GM18502 (cell line): ENCODE results near the gene MSL2.
A peak's percentile ranks its signal among the peaks of the same experiment; 100 is the strongest.
"Not testable (repeated sequence)": the region's sequence is repeated elsewhere in the genome, so short reads cannot be mapped to it uniquely, and the experiment has no call there.

Source experiments
- ATAC-seq: cut with Tn5 transposase; IDR thresholded peaks from one replicate; pipeline ENCODE4 v1.9.1; 2021; ENCODE audit warnings: mild to moderate bottlenecking; ENCODE audit not compliant: unreplicated experiment, poor library complexity

Gene MSL2

GRCh38 chr3:136149667-136150066 lies 46.5 kb downstream of the MSL2 start:
- no peak for ATAC-seq

- ATAC-seq, result no peak
Observed at GRCh38 chr3:136146981-136147729, 49.0 kb downstream of the MSL2 start.

- ATAC-seq, result not testable (repeated sequence)
Observed at GRCh38 chr3:136144397-136144796, 51.7 kb downstream of the MSL2 start.

GRCh38 chr3:136142592-136142991 lies 53.5 kb downstream of the MSL2 start:
- no peak for ATAC-seq

GRCh38 chr3:136141891-136142290 lies 54.2 kb downstream of the MSL2 start:
- ATAC-seq, result no peak

DNA sequence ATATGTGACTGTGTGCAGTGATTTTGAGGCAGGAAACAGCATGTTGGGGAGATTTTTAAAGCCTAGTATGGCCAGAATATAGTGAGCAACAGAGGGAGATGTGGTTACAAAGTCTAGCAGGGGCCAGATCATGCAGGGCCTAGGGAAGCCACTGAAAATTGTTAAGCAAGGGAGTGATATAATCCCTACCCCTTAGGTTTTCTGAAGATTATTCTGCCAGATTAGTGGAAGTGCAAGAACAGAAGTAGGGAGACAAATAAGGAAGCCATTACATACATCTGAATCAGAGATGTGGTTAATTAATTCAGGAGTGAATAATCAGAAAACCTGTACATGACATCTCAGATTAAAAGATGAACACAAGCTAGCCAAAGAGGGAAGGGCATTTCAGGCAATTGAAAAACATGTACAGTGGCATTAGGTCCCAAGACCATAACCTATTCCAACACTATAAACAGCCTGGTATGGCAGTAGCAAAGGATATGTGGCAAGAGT lies 54.8 kb downstream of the MSL2 start:
- ATAC-seq, result no peak

DNA sequence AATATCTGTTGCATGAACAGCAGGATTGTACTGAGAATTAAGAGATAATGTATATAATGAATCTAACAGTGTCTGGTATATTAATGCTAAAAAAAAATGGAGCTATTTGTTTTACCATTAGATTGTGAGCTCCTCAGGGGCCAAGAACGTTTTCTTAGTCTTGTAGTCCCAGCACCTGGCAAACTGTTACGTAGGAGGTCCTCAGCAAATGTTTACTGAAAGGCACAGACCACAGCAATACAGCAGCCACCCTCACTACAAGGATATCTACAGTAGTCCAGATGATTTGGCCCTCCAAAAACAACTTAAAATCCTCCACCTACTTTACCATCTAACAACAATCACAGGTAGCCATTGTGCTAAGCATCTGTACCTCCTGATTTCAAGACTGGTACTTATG lies 59.7 kb downstream of the MSL2 start:
- no peak for ATAC-seq

DNA sequence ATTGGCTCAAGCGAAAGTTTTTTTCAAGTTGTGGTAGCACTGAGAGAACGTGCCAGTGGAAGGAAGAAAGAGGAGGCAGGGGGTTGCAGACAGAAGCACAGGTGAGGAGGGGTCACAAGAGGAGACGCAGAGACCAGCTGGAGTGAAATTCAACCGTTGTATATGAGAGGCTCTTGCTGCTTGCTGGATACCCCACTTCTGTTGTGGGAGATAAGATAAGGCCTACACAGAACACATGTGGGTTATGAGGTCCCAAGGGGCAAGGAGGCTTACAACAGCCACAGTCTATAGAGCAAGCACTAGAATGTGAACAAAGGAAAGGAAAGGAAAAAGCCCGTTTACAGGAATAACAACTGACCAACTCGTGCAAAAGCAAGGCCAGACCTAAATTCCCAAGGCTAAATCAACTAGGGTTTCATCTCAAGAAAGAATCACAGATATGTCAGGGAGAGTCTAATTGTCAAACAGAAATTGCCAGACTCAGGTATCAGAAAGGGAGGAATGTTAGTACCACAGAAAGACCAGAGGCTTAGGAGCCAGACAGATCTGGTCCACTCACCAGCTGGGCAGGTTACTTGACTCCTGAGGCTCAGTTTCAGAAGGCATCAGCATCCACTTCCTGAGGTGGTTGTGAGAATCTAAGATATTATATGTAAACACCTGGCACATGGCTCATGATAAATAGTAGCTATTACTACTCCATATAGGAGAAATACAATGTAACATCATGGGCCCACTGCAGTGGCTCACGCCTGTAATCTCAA lies 60.9 kb downstream of the MSL2 start:
- no peak for ATAC-seq

- ATAC-seq, result no peak
Observed at GRCh38 chr3:136134091-136134490, 62.0 kb downstream of the MSL2 start.

DNA sequence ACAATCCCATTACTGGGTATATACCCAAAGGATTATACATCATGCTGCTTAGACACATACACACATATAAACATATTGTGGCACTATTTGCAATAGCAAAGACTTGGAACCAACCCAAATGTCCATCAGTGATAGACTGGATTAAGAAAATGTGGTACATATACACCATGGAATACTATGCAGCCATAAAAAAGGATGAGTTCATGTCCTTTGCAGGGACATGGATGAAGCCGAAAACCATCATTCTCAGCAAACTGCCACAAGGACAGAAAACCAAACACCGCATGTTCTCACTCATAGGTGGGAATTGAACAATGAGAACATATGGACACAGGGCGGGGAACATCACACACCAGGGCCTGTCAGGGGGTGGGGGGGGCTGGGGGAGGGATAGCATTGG lies 64.5 kb downstream of the MSL2 start:
- ATAC-seq, result not testable (repeated sequence)

GRCh38 chr3:136122006-136122405 lies 74.1 kb downstream of the MSL2 start:
- ATAC-seq, result no peak

DNA sequence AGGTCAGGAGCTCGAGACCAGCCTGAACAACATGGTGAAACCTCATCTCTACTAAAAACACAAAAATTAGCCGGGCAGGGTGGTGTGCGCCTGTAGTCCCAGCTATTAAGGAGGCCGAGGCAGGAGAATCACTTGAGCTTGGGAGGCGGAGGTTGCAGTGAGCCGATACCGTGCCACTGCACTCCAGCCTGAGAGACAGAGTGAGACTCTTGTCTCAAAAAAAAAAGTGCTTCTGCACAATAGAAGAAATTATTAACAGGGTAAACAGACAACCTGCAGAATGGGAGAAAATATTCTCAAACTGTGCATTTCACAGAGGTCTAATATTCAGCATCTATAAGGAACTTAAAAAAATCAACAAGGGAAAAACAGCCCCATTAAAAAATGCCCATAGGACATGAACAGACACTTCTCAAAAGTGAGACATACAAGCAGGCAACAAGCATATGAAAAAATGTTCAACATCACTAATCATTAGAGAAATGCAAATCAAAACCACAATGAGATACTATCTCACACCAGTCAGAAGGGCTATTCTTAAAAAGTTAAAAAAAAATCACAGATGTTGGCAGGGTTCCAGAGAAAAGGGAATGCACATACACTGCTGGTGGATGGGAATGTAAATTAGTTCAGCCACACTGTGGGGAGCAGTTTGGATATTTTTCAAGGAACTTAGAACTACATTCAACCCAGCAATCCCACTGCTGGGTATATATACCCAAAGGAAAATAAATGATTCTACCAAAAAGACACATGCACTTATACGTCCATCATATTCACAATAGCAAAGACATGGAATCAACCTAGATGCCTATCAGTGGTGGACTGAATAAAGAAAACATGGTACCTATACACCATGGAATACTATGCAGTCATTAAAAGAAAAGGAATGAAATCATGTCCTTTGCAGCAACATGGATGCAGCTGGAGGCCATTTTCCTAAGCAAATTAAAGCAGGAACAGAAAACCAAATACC lies 75.5 kb downstream of the MSL2 start:
- peak; percentile 91 for ATAC-seq

GRCh38 chr3:136119783-136120182 lies 76.4 kb downstream of the MSL2 start:
- ATAC-seq, result not testable (repeated sequence)

DNA sequence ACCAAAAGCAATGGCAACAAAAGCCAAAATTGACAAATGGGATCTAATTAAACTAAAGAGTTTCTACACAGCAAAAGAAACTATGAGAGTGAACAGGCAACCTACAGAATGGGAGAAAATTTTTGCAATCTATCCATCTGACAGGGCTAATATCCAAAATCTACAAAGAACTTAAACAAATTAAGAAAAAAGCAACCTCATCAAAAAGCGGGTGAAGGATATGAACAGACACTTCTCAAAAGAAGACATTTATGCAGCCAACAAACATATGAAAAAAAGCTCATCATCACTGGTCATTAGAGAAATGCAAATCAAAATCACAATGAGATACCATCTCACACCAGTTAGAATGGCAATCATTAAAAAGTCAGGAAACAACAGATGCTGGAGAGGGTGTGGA lies 76.8 kb downstream of the MSL2 start:
- ATAC-seq, result not testable (repeated sequence)

DNA sequence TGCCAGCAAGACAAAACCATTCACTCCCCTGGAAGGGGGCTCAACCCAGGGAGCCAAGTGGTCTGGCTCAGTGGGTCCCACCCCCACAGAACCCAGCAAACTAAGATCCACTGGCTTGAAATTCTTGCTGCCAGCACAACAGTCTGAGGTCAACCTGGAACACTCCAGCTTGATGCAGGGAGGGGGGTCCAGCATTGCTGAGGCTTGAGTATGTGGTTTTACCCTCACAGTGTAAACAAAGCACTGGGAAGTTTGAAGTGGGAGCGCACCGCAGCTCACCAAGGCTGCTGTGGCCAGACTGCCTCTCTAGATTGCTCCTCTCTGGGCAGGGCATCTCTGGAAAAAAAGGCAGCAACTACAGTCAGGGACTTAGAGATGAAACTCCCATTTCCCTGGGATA lies 81.7 kb downstream of the MSL2 start:
- ATAC-seq, result no peak

DNA sequence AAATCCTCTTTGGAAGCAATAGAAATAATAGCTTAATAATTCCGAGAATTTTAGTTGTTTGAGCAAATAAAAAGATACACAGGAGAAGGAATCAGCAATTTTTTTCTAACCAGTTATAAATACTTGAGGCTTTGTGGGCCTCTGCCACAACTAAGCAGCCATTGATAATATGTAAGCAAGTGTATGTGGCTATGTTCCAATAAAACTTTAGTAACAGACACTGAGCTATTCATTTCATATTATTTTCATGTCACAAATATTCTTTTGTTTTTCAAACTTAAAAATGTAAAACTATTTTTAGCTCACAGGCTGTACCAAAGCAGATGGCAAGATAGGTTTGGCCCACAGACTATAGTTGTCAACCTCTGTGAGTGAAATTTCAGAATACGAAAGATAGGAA lies 85.7 kb downstream of the MSL2 start:
- no peak for ATAC-seq

GRCh38 chr3:136109499-136109898 lies 86.6 kb downstream of the MSL2 start:
- ATAC-seq, result peak; percentile 93

- ATAC-seq, result no peak
Observed at GRCh38 chr3:136106101-136106500, 90.0 kb downstream of the MSL2 start.

- ATAC-seq, result no peak
Observed at GRCh38 chr3:136105044-136105443, 91.1 kb downstream of the MSL2 start.
